MM.1S (cell line): ENCODE measurements around the gene KIAA1671.

ENCODE experiments used
- DNase-seq: peaks from one replicate; pipeline ENCODE4 v3.0.0-alpha.2; 2015
- H2AFZ ChIP-seq: fragments of 300-600 bp; sonication (generic); 2 replicates; pipeline ENCODE4 v1.6.0; 2016; ENCODE audit warnings: antibody characterized with exemption, low read length
- H3F3A ChIP-seq: fragments of 300-600 bp; sonication (generic); 2 replicates; pipeline ENCODE4 v1.6.1; 2016; ENCODE audit warnings: mild to moderate bottlenecking, antibody characterized with exemption, low read length, moderate library complexity, mixed read lengths; ENCODE audit not compliant: insufficient read depth
- H3K27ac ChIP-seq: fragments of 300-600 bp; sonication (generic); 2 replicates; pipeline ENCODE4 v1.5.1; 2016; ENCODE audit warnings: mild to moderate bottlenecking, low read length
- H3K27me3 ChIP-seq: fragments of 300-600 bp; sonication (generic); replicated peaks from 2 replicates; pipeline ENCODE4 v1.6.0; 2016; ENCODE audit warnings: low read length; ENCODE audit not compliant: insufficient read depth
- H3K36me3 ChIP-seq: fragments of 300-600 bp; sonication (generic); replicated peaks from 2 replicates; pipeline ENCODE4 v1.6.1; 2016; ENCODE audit warnings: mild to moderate bottlenecking, low read length, mixed read lengths; ENCODE audit not compliant: insufficient read depth
- H3K4me1 ChIP-seq: fragments of 300-600 bp; sonication (generic); 2 replicates; pipeline ENCODE4 v1.6.1; 2016; ENCODE audit warnings: low read length, mixed read lengths
- H3K4me2 ChIP-seq: fragments of 300-600 bp; sonication (generic); 2 replicates; pipeline ENCODE4 v1.6.0; 2016; ENCODE audit warnings: low read depth, low read length
- H3K4me3 ChIP-seq: fragments of 300-600 bp; sonication (generic); 2 replicates; pipeline ENCODE4 v1.5.1; 2016; ENCODE audit warnings: low read length, mixed read lengths
- H3K79me2 ChIP-seq: fragments of 300-600 bp; sonication (generic); 2 replicates; pipeline ENCODE4 v1.6.1; 2016; ENCODE audit warnings: mixed run types, low read length, mixed read lengths
- H3K9ac ChIP-seq: fragments of 300-600 bp; sonication (generic); 2 replicates; pipeline ENCODE4 v1.6.1; 2016; ENCODE audit warnings: low read length, mixed read lengths
- H3K9me2 ChIP-seq: fragments of 300-600 bp; sonication (generic); replicated peaks from 2 replicates; pipeline ENCODE4 v1.6.1; 2016; ENCODE audit warnings: mild to moderate bottlenecking, low read length, mixed read lengths; ENCODE audit not compliant: insufficient read depth
- H3K9me3 ChIP-seq: fragments of 300-600 bp; sonication (generic); replicated peaks from 2 replicates; pipeline ENCODE4 v1.6.1; 2016; ENCODE audit warnings: mild to moderate bottlenecking, low read length, mixed read lengths; ENCODE audit not compliant: insufficient read depth
- H4K20me1 ChIP-seq: fragments of 300-600 bp; sonication (generic); 2 replicates; pipeline ENCODE4 v1.6.1; 2016; ENCODE audit warnings: mild to moderate bottlenecking, low read length, moderate library complexity, mixed read lengths; ENCODE audit not compliant: insufficient read depth
- CTCF ChIP-seq: fragments of 300-600 bp; sonication (generic); IDR thresholded peaks from 2 replicates; pipeline ENCODE4 v1.5.1; 2016; ENCODE audit warnings: antibody characterized with exemption, low read length, mixed read lengths
- EZH2 ChIP-seq: fragments of 300-600 bp; sonication (generic); optimal IDR thresholded peaks from 2 replicates; pipeline ENCODE3; 2017; ENCODE audit warnings: low read depth, mild to moderate bottlenecking, antibody characterized with exemption, low read length, mixed read lengths
- EZH2phosphoT487 ChIP-seq: fragments of 300-600 bp; sonication (generic); IDR thresholded peaks from 2 replicates; pipeline ENCODE4 v1.6.1; 2018; ENCODE audit warnings: antibody characterized with exemption, low read length

The KIAA1671 gene

GRCh38 chr22:24928322-24928721, 24.2 kb upstream of the KIAA1671 start:
- Histone ChIP-seq H3K27me3 (peaks cover 60% of the 10 kb centered on the region), H4K20me1 (no peaks in the 10 kb centered on the region), H3K9ac (no peak overlapping the region), H3K79me2 (no peaks in the 10 kb centered on the region), H3K4me1 (no peaks in the 10 kb centered on the region), H3K4me3 (no peak overlapping the region), H2AFZ (no peak overlapping the region), H3F3A (no peaks in the 10 kb centered on the region), H3K9me2 (no peaks in the 10 kb centered on the region), H3K4me2 (no peak overlapping the region), H3K27ac (no peak overlapping the region), H3K9me3 (no peaks in the 10 kb centered on the region), H3K36me3 (no peaks in the 10 kb centered on the region)
- no peak for DNase-seq
- TF ChIP-seq CTCF: no peak
- TF ChIP-seq EZH2: no peak
- TF ChIP-seq EZH2phosphoT487: no peak

- Histone ChIP-seq H3K36me3 (no peaks in the 10 kb centered on the region), H3K4me3 (no peak overlapping the region), H3K79me2 (no peaks in the 10 kb centered on the region), H4K20me1 (no peaks in the 10 kb centered on the region), H3K9me2 (no peaks in the 10 kb centered on the region), H3K4me2 (no peak overlapping the region), H3K27me3 (peaks cover 63% of the 10 kb centered on the region), H3K27ac (no peak overlapping the region), H2AFZ (no peak overlapping the region), H3K4me1 (no peaks in the 10 kb centered on the region), H3K9ac (no peak overlapping the region), H3F3A (no peaks in the 10 kb centered on the region), H3K9me3 (no peaks in the 10 kb centered on the region)
- DNase-seq: no peak
- TF ChIP-seq EZH2phosphoT487 (no peak), EZH2 (no peak), CTCF (no peak)
Observed at GRCh38 chr22:24930678-24931077, 21.8 kb upstream of the KIAA1671 start.

GRCh38 chr22:24935771-24936483, 16.6 kb upstream of the KIAA1671 start:
- no peak overlapping the region for H2AFZ ChIP-seq
- no peak overlapping the region for H3K4me3 ChIP-seq
- H3K79me2 ChIP-seq: no peaks in the 10 kb centered on the region
- H3K9me2 ChIP-seq: no peaks in the 10 kb centered on the region
- H3K27ac ChIP-seq: no peak overlapping the region
- H3K36me3 ChIP-seq: no peaks in the 10 kb centered on the region
- DNase-seq: no peak
- peaks cover 43% of the 10 kb centered on the region for H3K27me3 ChIP-seq
- H3K9me3 ChIP-seq: no peaks in the 10 kb centered on the region
- no peaks in the 10 kb centered on the region for H3F3A ChIP-seq
- no peak overlapping the region for H3K4me2 ChIP-seq
- H3K4me1 ChIP-seq: no peaks in the 10 kb centered on the region
- H3K9ac ChIP-seq: no peak overlapping the region
- no peak for TF ChIP-seq EZH2
- no peaks in the 10 kb centered on the region for H4K20me1 ChIP-seq

GRCh38 chr22:24937114-24937513, 15.4 kb upstream of the KIAA1671 start:
- H2AFZ ChIP-seq: no peak overlapping the region
- no peaks in the 10 kb centered on the region for H3K79me2 ChIP-seq
- H3K27me3 ChIP-seq: peaks cover 31% of the 10 kb centered on the region
- H3F3A ChIP-seq: no peaks in the 10 kb centered on the region
- H3K9me2 ChIP-seq: no peaks in the 10 kb centered on the region
- DNase-seq: no peak
- no peak overlapping the region for H3K27ac ChIP-seq
- peak; percentile 28 for TF ChIP-seq CTCF
- no peak for TF ChIP-seq EZH2
- no peaks in the 10 kb centered on the region for H3K9me3 ChIP-seq
- no peak overlapping the region for H3K4me2 ChIP-seq
- no peaks in the 10 kb centered on the region for H3K4me1 ChIP-seq
- H3K4me3 ChIP-seq: no peak overlapping the region
- no peaks in the 10 kb centered on the region for H3K36me3 ChIP-seq
- H4K20me1 ChIP-seq: no peaks in the 10 kb centered on the region
- H3K9ac ChIP-seq: no peak overlapping the region
